HL-60 (cell line): ENCODE data around the gene EYS.

Source experiments
- DNase-seq, 2 experiments: peaks; one replicate each; pipeline ENCODE4 v3.0.0-alpha.2; 2010 to 2020; ENCODE audit warnings: low read depth in 1 of 2, low spot score in 1 of 2
- H3K27ac ChIP-seq: fragments of 250-450 bp; sonication (Bioruptor Pico); replicated peaks from 2 replicates; pipeline ENCODE4 v1.5.1; 2020; ENCODE audit warnings: mild to moderate bottlenecking, moderate library complexity
- H3K27me3 ChIP-seq: fragments of 250-450 bp; sonication (Bioruptor Pico); 2 replicates; pipeline ENCODE4 v1.5.1; 2021; ENCODE audit warnings: mild to moderate bottlenecking, moderate library complexity; ENCODE audit not compliant: insufficient read depth, poor library complexity, severe bottlenecking
- H3K4me3 ChIP-seq: replicated peaks from 2 replicates; pipeline ENCODE4 v1.5.1; 2011; ENCODE audit warnings: mild to moderate bottlenecking, control low read depth, low read length; ENCODE audit not compliant: insufficient read depth
- GABPA ChIP-seq: IDR thresholded peaks from 2 replicates; pipeline ENCODE4 v1.6.1; 2012; ENCODE audit warnings: low read depth
- POLR2AphosphoS5 ChIP-seq: IDR thresholded peaks from 2 replicates; pipeline ENCODE4 v1.6.1; 2012; ENCODE audit warnings: low read depth
- SPI1 ChIP-seq: IDR thresholded peaks from 2 replicates; pipeline ENCODE4 v1.6.1; 2012; ENCODE audit warnings: low read depth, mild to moderate bottlenecking, borderline replicate concordance
- TF ChIP-seq, protein P1 (sequence below): IDR thresholded peaks from 2 replicates; pipeline ENCODE4 v1.6.1; 2012; ENCODE audit warnings: low read depth; ENCODE audit not compliant: insufficient replicate concordance
- TF ChIP-seq, protein P2 (sequence below): IDR thresholded peaks from one replicate; pipeline ENCODE4 v1.5.1; 2011; ENCODE audit warnings: low read length, control low read depth, inconsistent platforms; ENCODE audit not compliant: insufficient read depth

EYS gene

DNA sequence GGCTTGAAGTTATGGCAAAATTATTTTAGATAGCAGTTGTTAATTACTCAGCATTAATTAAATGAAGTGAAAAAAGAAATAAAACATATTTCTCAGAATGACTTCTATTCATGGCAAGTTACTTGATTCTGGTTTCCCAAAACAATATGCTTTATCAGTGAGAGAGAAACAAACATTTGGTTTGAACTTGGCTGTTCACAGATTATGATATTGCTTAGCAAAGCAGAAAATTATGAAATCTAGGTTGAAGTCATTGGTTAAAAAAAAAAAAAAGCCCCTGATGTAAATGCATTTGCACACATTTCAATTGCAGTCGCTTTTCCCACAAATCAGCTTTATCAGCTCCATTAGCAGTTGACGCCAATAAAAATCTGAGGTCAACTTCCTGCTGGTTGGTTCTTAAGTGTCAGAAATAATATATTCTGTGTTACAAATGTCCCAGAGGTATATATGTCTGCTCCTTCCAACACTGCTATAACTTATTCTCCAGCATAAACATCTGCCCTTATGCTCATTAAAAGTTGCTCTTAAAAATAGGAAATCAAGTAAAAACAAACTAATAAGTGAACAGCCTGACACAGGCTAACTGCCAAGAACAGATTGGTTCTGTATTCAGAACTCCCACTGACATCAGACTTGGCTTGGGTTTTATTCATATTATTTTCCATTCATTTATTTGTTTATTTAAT is 1796.0 kb downstream of the EYS start:
- Histone ChIP-seq H3K27ac (no peak overlapping the region), H3K4me3 (no peak overlapping the region), H3K27me3 (no peaks in the 10 kb centered on the region)
- no peak for DNase-seq
- TF ChIP-seq, protein P1, sequence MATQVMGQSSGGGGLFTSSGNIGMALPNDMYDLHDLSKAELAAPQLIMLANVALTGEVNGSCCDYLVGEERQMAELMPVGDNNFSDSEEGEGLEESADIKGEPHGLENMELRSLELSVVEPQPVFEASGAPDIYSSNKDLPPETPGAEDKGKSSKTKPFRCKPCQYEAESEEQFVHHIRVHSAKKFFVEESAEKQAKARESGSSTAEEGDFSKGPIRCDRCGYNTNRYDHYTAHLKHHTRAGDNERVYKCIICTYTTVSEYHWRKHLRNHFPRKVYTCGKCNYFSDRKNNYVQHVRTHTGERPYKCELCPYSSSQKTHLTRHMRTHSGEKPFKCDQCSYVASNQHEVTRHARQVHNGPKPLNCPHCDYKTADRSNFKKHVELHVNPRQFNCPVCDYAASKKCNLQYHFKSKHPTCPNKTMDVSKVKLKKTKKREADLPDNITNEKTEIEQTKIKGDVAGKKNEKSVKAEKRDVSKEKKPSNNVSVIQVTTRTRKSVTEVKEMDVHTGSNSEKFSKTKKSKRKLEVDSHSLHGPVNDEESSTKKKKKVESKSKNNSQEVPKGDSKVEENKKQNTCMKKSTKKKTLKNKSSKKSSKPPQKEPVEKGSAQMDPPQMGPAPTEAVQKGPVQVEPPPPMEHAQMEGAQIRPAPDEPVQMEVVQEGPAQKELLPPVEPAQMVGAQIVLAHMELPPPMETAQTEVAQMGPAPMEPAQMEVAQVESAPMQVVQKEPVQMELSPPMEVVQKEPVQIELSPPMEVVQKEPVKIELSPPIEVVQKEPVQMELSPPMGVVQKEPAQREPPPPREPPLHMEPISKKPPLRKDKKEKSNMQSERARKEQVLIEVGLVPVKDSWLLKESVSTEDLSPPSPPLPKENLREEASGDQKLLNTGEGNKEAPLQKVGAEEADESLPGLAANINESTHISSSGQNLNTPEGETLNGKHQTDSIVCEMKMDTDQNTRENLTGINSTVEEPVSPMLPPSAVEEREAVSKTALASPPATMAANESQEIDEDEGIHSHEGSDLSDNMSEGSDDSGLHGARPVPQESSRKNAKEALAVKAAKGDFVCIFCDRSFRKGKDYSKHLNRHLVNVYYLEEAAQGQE, result no peak
- TF ChIP-seq, protein P2, sequence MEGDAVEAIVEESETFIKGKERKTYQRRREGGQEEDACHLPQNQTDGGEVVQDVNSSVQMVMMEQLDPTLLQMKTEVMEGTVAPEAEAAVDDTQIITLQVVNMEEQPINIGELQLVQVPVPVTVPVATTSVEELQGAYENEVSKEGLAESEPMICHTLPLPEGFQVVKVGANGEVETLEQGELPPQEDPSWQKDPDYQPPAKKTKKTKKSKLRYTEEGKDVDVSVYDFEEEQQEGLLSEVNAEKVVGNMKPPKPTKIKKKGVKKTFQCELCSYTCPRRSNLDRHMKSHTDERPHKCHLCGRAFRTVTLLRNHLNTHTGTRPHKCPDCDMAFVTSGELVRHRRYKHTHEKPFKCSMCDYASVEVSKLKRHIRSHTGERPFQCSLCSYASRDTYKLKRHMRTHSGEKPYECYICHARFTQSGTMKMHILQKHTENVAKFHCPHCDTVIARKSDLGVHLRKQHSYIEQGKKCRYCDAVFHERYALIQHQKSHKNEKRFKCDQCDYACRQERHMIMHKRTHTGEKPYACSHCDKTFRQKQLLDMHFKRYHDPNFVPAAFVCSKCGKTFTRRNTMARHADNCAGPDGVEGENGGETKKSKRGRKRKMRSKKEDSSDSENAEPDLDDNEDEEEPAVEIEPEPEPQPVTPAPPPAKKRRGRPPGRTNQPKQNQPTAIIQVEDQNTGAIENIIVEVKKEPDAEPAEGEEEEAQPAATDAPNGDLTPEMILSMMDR, result no peak
- TF ChIP-seq GABPA (no peak), SPI1 (no peak)

DNA sequence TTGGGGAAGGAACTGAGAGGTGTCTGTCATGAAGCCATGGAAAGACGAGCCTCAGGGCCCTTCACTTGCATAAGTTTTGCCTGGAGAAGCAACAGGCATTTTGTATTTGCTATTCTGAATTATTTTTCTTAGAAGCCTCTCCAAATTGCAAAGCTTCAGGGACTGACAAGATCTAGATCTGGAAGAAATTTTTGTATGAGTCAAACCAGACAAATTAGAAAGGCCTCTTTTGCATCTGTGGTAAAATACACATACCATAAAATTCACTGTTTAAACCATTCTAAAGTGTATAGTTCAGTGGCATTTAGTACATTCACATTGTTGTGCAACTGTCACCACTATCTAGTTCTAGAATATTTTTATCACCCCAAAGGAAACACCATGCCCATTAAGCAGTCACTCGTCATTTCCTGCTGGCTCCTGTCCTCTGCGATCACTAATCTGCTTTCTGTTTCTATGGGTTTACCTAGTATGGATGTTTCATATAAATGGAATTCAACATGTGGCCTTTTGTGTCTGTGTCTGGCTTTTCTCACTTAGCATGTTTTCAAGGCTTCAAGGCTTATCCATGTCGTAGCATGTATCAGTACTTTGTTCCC is 1802.3 kb downstream of the EYS start:
- Histone ChIP-seq H3K27ac (no peak overlapping the region), H3K27me3 (no peaks in the 10 kb centered on the region), H3K4me3 (no peak overlapping the region)
- no peak for DNase-seq
- TF ChIP-seq POLR2AphosphoS5 (no peak), SPI1 (no peak), GABPA (no peak)
- TF ChIP-seq, protein P1, result no peak
- TF ChIP-seq, protein P2, result no peak

DNA sequence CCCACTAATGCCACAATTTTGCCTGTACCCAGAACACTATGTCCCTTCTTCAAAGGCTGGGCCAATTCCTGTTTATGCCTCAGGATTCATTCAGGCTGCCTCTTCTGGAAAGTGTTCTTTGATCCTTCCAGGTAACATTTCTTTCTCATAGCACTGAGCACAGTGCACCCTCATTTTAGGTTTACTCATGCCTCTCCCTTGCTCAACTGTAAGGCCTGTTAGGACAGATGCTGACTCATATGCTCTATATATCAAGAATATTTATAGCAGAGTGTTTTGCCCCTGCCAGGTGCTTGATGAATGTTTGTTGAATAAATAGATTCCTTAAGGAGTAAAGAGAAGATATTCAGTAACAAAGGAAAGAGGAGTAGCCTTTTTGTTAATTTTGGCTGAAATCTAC is 1807.5 kb downstream of the EYS start:
- no peak overlapping the region for H3K4me3 ChIP-seq
- TF ChIP-seq SPI1 (no peak), GABPA (no peak), POLR2AphosphoS5 (no peak)
- TF ChIP-seq, protein P1, result no peak
- TF ChIP-seq, protein P2, result no peak
- H3K27ac ChIP-seq, result no peak overlapping the region
- DNase-seq, result no peak
- no peaks in the 10 kb centered on the region for H3K27me3 ChIP-seq
